GM21825 (cell line): ENCODE results near the gene RIPOR1.
"Not testable (repeated sequence)": the region's sequence is repeated elsewhere in the genome, so short reads cannot be mapped to it uniquely, and the experiment has no call there.

ENCODE experiments used
- ATAC-seq: cut with Tn5 transposase; IDR thresholded peaks from one replicate; pipeline ENCODE4 v1.9.1; 2021; ENCODE audit warnings: mild to moderate bottlenecking, moderate library complexity; ENCODE audit not compliant: unreplicated experiment

The RIPOR1 gene

GRCh38 chr16:67528222-67528869 lies at the start of gene RIPOR1:
RIPOR1 (plus strand) TSS chr16:67528829; CDS start chr16:67538447, 9,618 bp downstream.
- peak; percentile 33 for ATAC-seq

DNA sequence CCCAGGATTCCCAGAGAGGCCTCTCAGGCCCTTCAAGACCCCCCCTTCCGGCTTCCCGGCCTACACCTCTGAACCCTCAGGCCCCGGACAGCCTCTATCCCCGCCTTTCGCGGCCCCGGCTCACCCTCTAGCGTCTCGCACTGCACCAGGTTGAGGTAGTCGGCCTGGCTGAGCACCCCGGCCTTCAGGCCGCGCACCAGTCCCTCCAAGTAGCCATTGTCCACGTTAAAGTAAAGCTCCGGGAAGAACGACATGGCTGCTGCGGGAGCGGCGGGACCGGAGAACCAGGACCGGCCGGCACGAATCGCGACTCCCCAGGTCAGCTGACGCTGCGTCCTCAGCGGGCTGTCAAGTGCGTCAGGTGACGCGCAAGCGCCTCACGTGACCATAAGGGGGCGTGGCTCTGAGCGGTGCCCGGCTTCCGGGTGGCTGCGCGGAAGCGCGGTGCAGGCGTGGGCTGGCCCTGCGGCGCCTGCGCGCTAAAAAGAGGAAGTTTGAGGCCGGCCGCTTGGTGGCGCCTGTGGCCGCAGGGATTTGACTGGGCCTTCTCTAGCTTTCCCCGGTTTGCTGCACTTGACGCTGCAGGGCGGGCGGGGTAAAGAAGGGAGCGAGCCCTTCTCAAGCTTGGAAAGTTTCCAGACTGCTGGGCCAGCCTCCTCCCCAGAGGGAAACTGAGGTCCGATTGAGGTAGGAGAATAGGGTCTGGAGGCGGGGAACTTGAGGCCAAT lies 47.6 kb upstream of the RIPOR1 start, which contains the start of gene ATP6V0D1:
Gene ATP6V0D1, minus strand, starts transcription at position 325 of the 728 bp plus-strand sequence. Its CDS starts 71 bp downstream, at position 254.
- peak; percentile 81 for ATAC-seq

- no peak for ATAC-seq
These were observed 46.9 kb upstream of the RIPOR1 start for GRCh38 chr16:67481561-67482232.

DNA sequence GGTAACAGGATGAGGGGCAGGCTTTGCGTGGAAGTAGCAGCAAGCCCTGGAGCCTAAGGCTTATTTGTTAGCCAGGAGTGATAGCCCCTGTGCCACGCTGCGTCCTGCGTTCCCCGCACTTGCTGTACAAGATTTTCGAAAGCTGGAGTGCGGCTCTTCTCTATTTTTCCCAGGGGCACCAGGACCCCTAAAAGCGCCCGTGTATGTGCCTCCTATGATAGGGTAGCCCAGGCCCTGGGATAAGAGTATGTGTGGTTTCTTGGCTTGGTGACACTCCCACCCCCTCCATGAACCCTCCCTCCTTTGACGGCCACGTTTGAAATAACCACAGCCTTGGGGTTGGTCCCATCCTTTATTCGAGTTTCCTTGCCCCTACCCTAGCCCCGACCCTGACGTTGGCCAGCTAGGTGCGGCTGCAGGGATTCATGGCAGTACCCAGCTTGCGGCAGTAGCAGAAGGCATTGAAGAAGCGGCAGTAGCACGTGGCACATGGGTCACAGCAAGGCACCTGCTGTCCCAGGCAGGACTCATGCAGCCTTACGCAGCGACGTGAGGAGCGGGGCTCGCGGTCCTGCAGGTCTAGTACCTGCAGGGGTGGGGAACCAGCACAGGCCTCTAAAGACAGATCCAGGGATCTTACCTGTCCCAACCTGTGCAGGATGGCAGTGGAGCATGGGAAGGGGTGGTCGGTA lies 46.2 kb upstream of the RIPOR1 start:
- ATAC-seq: no peak

DNA sequence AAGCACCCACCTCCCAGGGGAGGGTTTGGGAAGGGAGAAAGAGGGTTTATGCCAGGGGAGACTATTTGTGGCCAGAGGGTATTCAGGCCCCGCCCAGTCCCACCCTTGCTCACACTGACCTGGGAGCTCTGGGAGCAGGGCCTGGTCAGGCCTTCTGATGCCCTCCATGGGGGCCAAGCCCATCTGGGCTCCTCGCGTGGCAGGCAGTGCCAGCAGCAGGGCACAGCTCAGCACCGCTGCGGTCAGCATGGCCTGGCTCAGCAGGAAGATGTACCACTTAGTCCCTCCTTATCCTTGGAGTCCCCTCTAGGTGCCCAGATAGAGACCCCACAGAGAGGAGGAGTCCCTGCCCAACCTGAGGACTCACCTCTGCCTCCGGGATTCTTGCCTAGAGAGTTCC lies 45.5 kb upstream of the RIPOR1 start, which contains the start of gene AGRP:
Gene AGRP, minus strand, starts transcription at position 398 of the 400 bp plus-strand sequence. Its CDS starts 149 bp downstream, at position 249.
- no peak for ATAC-seq

- ATAC-seq: no peak
These were observed 44.7 kb upstream of the RIPOR1 start for GRCh38 chr16:67483731-67484525.

- ATAC-seq: no peak
These were observed 41.8 kb upstream of the RIPOR1 start for GRCh38 chr16:67486805-67487204.

- not testable (repeated sequence) for ATAC-seq
These were observed 41.1 kb upstream of the RIPOR1 start for GRCh38 chr16:67487561-67487960.

GRCh38 chr16:67489401-67490083 lies 39.1 kb upstream of the RIPOR1 start:
- ATAC-seq: peak; percentile 11

GRCh38 chr16:67490335-67491096 lies 38.1 kb upstream of the RIPOR1 start:
- no peak for ATAC-seq

- ATAC-seq: no peak
These were observed 29.5 kb upstream of the RIPOR1 start for GRCh38 chr16:67499106-67499505.

DNA sequence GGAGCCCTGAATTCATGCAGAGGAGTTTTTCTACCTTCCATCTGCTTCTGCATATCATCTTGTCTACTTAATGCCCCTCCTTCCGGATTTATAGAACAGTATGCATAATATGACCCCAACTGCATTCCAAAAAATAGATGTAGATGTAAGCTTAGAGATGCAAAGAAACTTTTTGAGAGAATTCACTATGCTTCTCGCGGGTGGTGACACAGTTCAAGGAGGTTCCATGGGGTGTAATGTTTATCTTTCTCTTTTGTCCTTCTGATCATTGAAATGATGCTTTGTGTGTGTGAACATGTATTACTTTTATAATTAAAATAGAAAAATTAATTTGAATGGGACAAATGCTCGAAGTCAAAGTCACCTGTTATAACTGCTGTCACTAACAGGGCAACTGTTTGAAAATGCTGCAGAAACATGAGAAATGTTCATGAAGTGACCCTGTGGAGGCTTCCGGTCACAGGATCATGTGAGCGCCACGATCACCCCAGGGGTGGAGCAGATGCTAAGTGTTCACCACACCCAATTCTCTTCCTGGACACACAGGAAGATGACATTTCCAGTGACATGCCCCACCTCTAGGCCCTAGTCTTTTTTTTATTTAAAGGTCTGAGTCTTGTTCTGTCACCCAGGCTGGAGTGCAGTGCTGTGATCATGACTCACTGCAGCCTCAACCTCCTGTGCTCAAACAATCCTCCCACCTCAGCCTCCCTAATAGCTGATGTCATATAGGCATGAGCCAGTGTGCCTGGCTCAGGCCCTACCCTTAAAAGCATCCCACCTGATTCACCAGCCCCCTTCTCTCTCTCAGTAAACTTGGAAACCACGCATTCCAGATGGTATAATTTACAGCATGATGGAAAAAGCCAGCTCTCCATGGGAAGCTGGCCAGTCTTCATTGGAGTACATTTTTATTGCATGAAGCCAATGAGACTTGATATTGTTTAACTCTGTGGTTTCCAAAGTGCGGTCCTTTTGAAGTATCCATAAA lies 24.3 kb upstream of the RIPOR1 start:
- ATAC-seq: peak; percentile 75

DNA sequence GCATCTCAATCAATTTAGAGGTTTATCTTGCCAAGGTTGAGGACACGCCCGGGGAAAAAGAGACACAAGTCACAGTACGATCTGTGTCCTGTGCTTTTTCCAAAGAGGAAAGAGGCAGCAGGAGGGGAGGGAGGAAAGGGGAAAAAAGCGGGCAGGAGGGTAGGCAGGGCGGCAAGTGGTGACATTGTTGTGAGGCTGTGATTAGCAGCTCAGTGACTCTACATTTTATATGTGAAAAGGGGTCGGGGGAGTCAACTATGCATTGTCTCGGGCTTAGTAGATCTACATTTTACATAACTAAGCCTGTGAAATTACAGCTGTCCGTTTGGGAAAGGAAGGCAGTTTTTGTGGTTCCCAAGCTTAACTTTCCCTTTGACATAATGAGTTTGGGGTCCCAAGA lies 22.2 kb upstream of the RIPOR1 start:
- ATAC-seq: no peak

DNA sequence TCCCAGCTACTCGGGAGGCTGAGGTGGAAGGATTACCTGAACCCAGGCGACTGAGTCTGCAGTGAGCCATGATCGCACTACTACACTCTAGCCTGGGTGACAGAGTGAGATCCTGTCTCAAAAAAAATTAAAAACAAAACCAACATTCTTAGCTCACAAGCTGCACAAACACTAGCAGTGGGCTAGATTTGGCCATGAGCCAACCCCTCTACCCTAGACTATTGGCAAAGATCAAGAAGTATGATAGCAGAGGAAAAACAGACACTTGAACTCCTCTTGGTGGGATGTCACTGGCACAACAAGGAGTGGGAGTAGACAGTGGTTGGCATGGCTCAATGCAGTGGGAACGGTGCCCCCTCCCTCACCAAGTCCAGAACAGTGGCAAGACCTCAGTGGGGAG lies 19.6 kb upstream of the RIPOR1 start:
- ATAC-seq: no peak

DNA sequence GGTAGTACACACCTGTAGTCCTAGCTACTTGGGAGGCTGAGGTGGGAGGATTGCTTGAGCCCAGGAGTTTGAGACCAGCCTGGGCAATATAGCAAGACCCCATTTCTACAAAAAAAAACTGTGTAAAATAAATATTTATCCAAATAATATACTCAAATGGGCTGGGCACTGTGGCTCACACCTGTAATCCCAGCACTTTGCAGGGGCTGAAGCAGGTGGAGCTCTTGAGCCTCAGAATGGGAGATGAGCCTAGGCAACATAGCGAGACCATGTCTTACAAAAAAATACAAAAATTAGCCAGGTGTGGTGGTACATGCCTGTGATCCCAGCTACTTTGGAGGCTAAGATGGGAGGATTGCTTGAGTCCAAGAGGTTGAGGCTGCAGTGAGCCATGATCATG lies 14.7 kb upstream of the RIPOR1 start:
- not testable (repeated sequence) for ATAC-seq

DNA sequence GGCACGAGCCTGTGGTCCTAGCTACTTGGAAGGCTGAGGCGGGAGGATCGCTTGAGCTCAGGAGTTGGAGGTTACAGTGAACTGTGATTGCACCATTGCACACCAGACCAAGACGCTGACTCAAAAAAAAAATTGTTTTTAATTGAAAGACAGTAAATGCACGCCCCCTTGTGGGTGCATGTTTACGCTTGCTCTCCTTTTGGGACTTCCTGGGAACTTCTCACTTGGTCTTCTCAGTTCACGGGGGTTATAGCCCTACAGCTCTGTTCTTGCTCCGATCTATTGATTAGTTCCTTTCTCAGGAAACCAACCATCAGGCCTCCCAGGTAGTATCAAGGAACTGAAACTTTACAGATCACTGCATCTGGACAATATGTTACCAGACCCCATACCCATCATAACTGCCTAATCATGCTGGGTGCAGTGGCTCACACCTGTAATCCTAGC lies 14.2 kb upstream of the RIPOR1 start:
- peak; percentile 47 for ATAC-seq

- no peak for ATAC-seq
These were observed 12.1 kb upstream of the RIPOR1 start for GRCh38 chr16:67516296-67517154.
